ENCODE measurements around the gene PRR5L.

The PRR5L gene
- 30.9 to 37.8 reads per million in 2 donors for total RNA-seq

GRCh38 chr11:36295926-36296325 is at the start of gene PRR5L:
Gene PRR5L (plus strand): TSS chr11:36296288. CDS start chr11:36401122, 104,834 bp downstream.
- DNase-seq: no peak

GRCh38 chr11:36247493-36247892 is 48.6 kb upstream of the PRR5L start:
- DNase-seq: no peak

GRCh38 chr11:36248436-36248835 is 47.7 kb upstream of the PRR5L start:
- no peak for DNase-seq

- no peak for DNase-seq
Observed at GRCh38 chr11:36249246-36249645, 46.8 kb upstream of the PRR5L start.

GRCh38 chr11:36251823-36252222 is 44.3 kb upstream of the PRR5L start:
- no peak for DNase-seq

GRCh38 chr11:36253238-36253637 is 42.9 kb upstream of the PRR5L start:
- no peak for DNase-seq

GRCh38 chr11:36254713-36255112 is 41.4 kb upstream of the PRR5L start:
- no peak for DNase-seq

- no peak for DNase-seq
Observed at GRCh38 chr11:36257351-36257750, 38.7 kb upstream of the PRR5L start.

GRCh38 chr11:36258730-36259360 is 37.2 kb upstream of the PRR5L start:
- DNase-seq: no peak

GRCh38 chr11:36261094-36261493 is 35.0 kb upstream of the PRR5L start:
- DNase-seq: no peak

GRCh38 chr11:36264011-36264972 is 31.8 kb upstream of the PRR5L start:
- DNase-seq: no peak

- DNase-seq: no peak
Observed at GRCh38 chr11:36264973-36265344, 31.1 kb upstream of the PRR5L start.

GRCh38 chr11:36265793-36266628 is 30.1 kb upstream of the PRR5L start:
- DNase-seq: peak; percentile 48

GRCh38 chr11:36266767-36267166 is 29.3 kb upstream of the PRR5L start:
- DNase-seq: no peak

- DNase-seq: no peak
Observed at GRCh38 chr11:36268337-36268985, 27.6 kb upstream of the PRR5L start.

- DNase-seq: no peak
Observed at GRCh38 chr11:36270701-36271100, 25.4 kb upstream of the PRR5L start.

- DNase-seq: no peak
Observed at GRCh38 chr11:36271794-36272407, 24.2 kb upstream of the PRR5L start.

- DNase-seq: no peak
Observed at GRCh38 chr11:36273110-36273509, 23.0 kb upstream of the PRR5L start.

- no peak for DNase-seq
Observed at GRCh38 chr11:36274414-36274813, 21.7 kb upstream of the PRR5L start.

GRCh38 chr11:36278531-36279282 is 17.4 kb upstream of the PRR5L start:
- no peak for DNase-seq

GRCh38 chr11:36280531-36280930 is 15.6 kb upstream of the PRR5L start:
- no peak for DNase-seq

Measured in T-helper 9 cell (primary cell).